ENCODE data around the gene CDK14. TPM values are rescaled to one million over a fixed set of nuclear protein-coding genes. Genes with fewer than 3 reads are reported as not detected.

The CDK14 gene
- total and polyA plus RNA-seq, 10 of the 15 experiments (the other 5 are each of a cell fraction or from before 2014, with no cell fraction given) = 6.5 to 61.3 (median 24.2) TPM

- TF ChIP-seq POLR2A (IDR thresholded peaks at IDR 0.05; ENCODE audit: low read depth, low read length) = no peak
These were observed 321.4 kb downstream of the CDK14 start (continued) for GRCh38 chr7:90917539-90917938.

GRCh38 chr7:90918303-90918702 lies 322.2 kb downstream of the CDK14 start:
- ChIA-PET POLR2A (no interaction called here), SMC1A (ENCODE audit: uncharacterized antibody, unreplicated experiment) (interaction anchor here (1.0 kb wide), 1 partner anchor 14 kb away, joined by 3 read pairs; no protein-coding TSS in a partner anchor), RAD21 (ENCODE audit: unreplicated experiment) (no interaction called here), CTCF (interaction anchor here (0.8 to 1.1 kb wide), 3 partner anchors 11 to 20 kb away, joined by 4 to 5 read pairs (median 4); no protein-coding TSS in a partner anchor)
- FAIRE-seq = no peak
- Histone ChIP-seq H3K4me1 (ENCODE audit: control insufficient read depth, insufficient read depth, low read length) (no peaks in the 10 kb centered on the region), H3K27me3 (replicated peaks in 1 of 2; ENCODE audit: control insufficient read depth in 2 of 2, insufficient read depth in 2 of 2, low read length in 1 of 2) (no peaks in the 10 kb centered on the region), H3K36me3 (ENCODE audit: control insufficient read depth in 2 of 2, insufficient read depth in 2 of 2, low read length in 1 of 2) (no peaks in the 10 kb centered on the region), H3K79me2 (ENCODE audit: control insufficient read depth, insufficient read depth, low read length) (no peaks in the 10 kb centered on the region), H3K9me3 (replicated peaks; ENCODE audit: control insufficient read depth, insufficient read depth, low read length) (no peaks in the 10 kb centered on the region), H2AFZ (ENCODE audit: control insufficient read depth, low read depth, low read length) (no peak overlapping the region), H4K20me1 (ENCODE audit: control insufficient read depth, insufficient read depth) (no peaks in the 10 kb centered on the region), H3K4me3 (no peak overlapping the region), H3K9ac (ENCODE audit: control insufficient read depth, insufficient read depth, low read length) (no peak overlapping the region), H3K27ac (ENCODE audit: control insufficient read depth, insufficient read depth) (no peak overlapping the region), H3K4me2 (ENCODE audit: control insufficient read depth, insufficient read depth) (no peak overlapping the region)
- in situ Hi-C loops (cut with MboI) = no loop called here
- TF ChIP-seq SMARCA5 (IDR thresholded peaks at IDR 0.05) (no peak), HDAC2 (IDR thresholded peaks at IDR 0.05) (no peak), POU2F2 (IDR thresholded peaks at IDR 0.05; ENCODE audit: borderline replicate concordance, low read depth, low read length) (no peak), BACH1 (IDR thresholded peaks at IDR 0.05; ENCODE audit: borderline replicate concordance) (no peak)
- intact Hi-C loops (cut with micrococcal nuclease; ENCODE audit: unreplicated experiment) = no loop called here
- ATAC-seq = no peak
- 55% methylated on average over 3 of the region's 3 CpGs for WGBS (ENCODE audit: insufficient coverage, insufficient replicate concordance, low lambda C conversion rate, missing lambda C conversion rate)
- BruUV-seq (replicated peaks) = no TSS peak
- DNase-seq (ENCODE audit: low read depth, low spot score) = no peak

- H3K4me2 ChIP-seq (ENCODE audit: control insufficient read depth, insufficient read depth) = no peak overlapping the region
- in situ Hi-C loops (cut with MboI) (no loop called here), intact Hi-C loops (cut with micrococcal nuclease; ENCODE audit: unreplicated experiment) (no loop called here)
- H3K79me2 ChIP-seq (ENCODE audit: control insufficient read depth, insufficient read depth, low read length) = no peaks in the 10 kb centered on the region
- H3K27ac ChIP-seq (ENCODE audit: control insufficient read depth, insufficient read depth) = no peak overlapping the region
- FAIRE-seq (no peak), ATAC-seq (no peak), DNase-seq (ENCODE audit: low read depth, low spot score) (no peak)
- no peak overlapping the region for H3K9ac ChIP-seq (ENCODE audit: control insufficient read depth, insufficient read depth, low read length)
- RAD21 ChIA-PET (ENCODE audit: unreplicated experiment) = interaction anchor here (0.6 to 1.4 kb wide), 3 partner anchors 11 to 208 kb away, joined by 3 to 5 read pairs (median 4); no protein-coding TSS in a partner anchor
- H3K9me3 ChIP-seq (replicated peaks; ENCODE audit: control insufficient read depth, insufficient read depth, low read length) = no peaks in the 10 kb centered on the region
- POLR2A ChIA-PET = interaction anchor here (1.1 kb wide), 1 partner anchor 20 kb away, joined by 3 read pairs; no protein-coding TSS in a partner anchor
- CTCF ChIA-PET = interaction anchor here (1.1 to 2.2 kb wide), 3 partner anchors 8 to 12 kb away, joined by 4 to 11 read pairs (median 7); no protein-coding TSS in a partner anchor
- H3K36me3 ChIP-seq (ENCODE audit: control insufficient read depth in 2 of 2, insufficient read depth in 2 of 2, low read length in 1 of 2) = no peaks in the 10 kb centered on the region
- no peaks in the 10 kb centered on the region for H4K20me1 ChIP-seq (ENCODE audit: control insufficient read depth, insufficient read depth)
- no peaks in the 10 kb centered on the region for H3K4me1 ChIP-seq (ENCODE audit: control insufficient read depth, insufficient read depth, low read length)
- no peak overlapping the region for H3K4me3 ChIP-seq
- H2AFZ ChIP-seq (ENCODE audit: control insufficient read depth, low read depth, low read length) = no peak overlapping the region
- no TSS peak for BruUV-seq (replicated peaks)
- no peaks in the 10 kb centered on the region for H3K27me3 ChIP-seq (replicated peaks in 1 of 2; ENCODE audit: control insufficient read depth in 2 of 2, insufficient read depth in 2 of 2, low read length in 1 of 2)
- WGBS (ENCODE audit: insufficient coverage, insufficient replicate concordance, low lambda C conversion rate, missing lambda C conversion rate) = 97% methylated on average over 2 of the region's 2 CpGs
- SMC1A ChIA-PET (ENCODE audit: uncharacterized antibody, unreplicated experiment) = interaction anchor here (0.6 to 2.2 kb wide), 5 partner anchors 9 to 613 kb away, joined by 4 to 16 read pairs (median 4); no protein-coding TSS in a partner anchor
- TF ChIP-seq EED (IDR thresholded peaks at IDR 0.05; ENCODE audit: low read depth) = no peak
- TF ChIP-seq FOXK2 (IDR thresholded peaks at IDR 0.05) = no peak
- no peak for TF ChIP-seq HSF1 (IDR thresholded peaks at IDR 0.05; ENCODE audit: low read depth, low read length)
- no peak for TF ChIP-seq BCLAF1 (IDR thresholded peaks at IDR 0.05)
- no peak for TF ChIP-seq KDM1A (IDR thresholded peaks at IDR 0.05; ENCODE audit: borderline replicate concordance)
- no peak for TF ChIP-seq SIN3A (IDR thresholded peaks at IDR 0.05; ENCODE audit: low read depth, low read length)
- no peak for TF ChIP-seq MTA2 (IDR thresholded peaks at IDR 0.05; ENCODE audit: low read depth)
These were observed 323.7 kb downstream of the CDK14 start for GRCh38 chr7:90919816-90920215.

All from GM12878 (cell line).